BLaER1 treated with 17β-estradiol and CSF1 and Interleukin-3, amounts not matched to agents 10 nM and 100 nM (cell line): ENCODE data around the gene SRRM3.
A peak's percentile ranks its signal among the peaks of the same experiment; 100 is the strongest.

Experiments
- H3K27ac ChIP-seq, 11 experiments: shearing (Covaris generic); formaldehyde crosslinking; 2 replicates each; pipeline ENCODE4 v1.8.1; 2022
- H3K27me3 ChIP-seq, 11 experiments: shearing (Covaris generic); formaldehyde crosslinking; 2 replicates each; pipeline ENCODE4 v1.8.1; 2022
- H3K36me3 ChIP-seq, 11 experiments: shearing (Covaris generic); formaldehyde crosslinking; 2 replicates each; pipeline ENCODE4 v1.8.1; 2022
- H3K4me1 ChIP-seq, 10 experiments: shearing (Covaris generic); formaldehyde crosslinking; 2 replicates each; pipeline ENCODE4 v1.8.1; 2022
- H3K4me2 ChIP-seq, 11 experiments: shearing (Covaris generic); formaldehyde crosslinking; 2 replicates each; pipeline ENCODE4 v1.8.1; 2022
- H3K4me3 ChIP-seq, 10 experiments: shearing (Covaris generic); formaldehyde crosslinking; 2 replicates each; pipeline ENCODE4 v1.8.1; 2022
- H3K9ac ChIP-seq, 11 experiments: shearing (Covaris generic); formaldehyde crosslinking; 2 replicates each; pipeline ENCODE4 v1.8.1; 2022
- H3K9me3 ChIP-seq, 11 experiments: shearing (Covaris generic); formaldehyde crosslinking; replicated peaks in 1 of 11; 2 replicates each; pipeline ENCODE4 v1.8.1; 2022
- H4K20me1 ChIP-seq, 11 experiments: shearing (Covaris generic); formaldehyde crosslinking; 2 replicates each; pipeline ENCODE4 v1.8.1; 2022
- Cebpa-rat ChIP-seq, 11 experiments: shearing (Covaris generic); IDR thresholded peaks; 2 replicates each; pipeline ENCODE4 v1.8.1; 2022

SRRM3 gene

GRCh38 chr7:76185187-76185896 lies 16.4 kb upstream of the SRRM3 start:
- no peaks in the 10 kb centered on the region for H3K27me3 ChIP-seq
- H3K9ac ChIP-seq = no peak overlapping the region; a peak in 2 of 22 replicates
- TF ChIP-seq Cebpa-rat (IDR thresholded peaks at IDR 0.05) = no peak
- no peaks in the 10 kb centered on the region for H3K36me3 ChIP-seq
- H3K27ac ChIP-seq = no peak overlapping the region
- H3K4me2 ChIP-seq = peak overlapping the region in 6 of 11 experiments; percentile 24 to 55 (median 44); a peak in 11 of 22 replicates
- no peak overlapping the region for H3K4me3 ChIP-seq
- peaks cover 0 to 19% (median 10%) of the 10 kb centered on the region in 10 experiments; a peak in 13 of 20 replicates for H3K4me1 ChIP-seq
- no peaks in the 10 kb centered on the region for H4K20me1 ChIP-seq
- H3K9me3 ChIP-seq = no peaks in the 10 kb centered on the region

- H4K20me1 ChIP-seq = no peaks in the 10 kb centered on the region
- peaks cover 0 to 19% (median 10%) of the 10 kb centered on the region in 10 experiments; a peak in 13 of 20 replicates for H3K4me1 ChIP-seq
- no peak overlapping the region for H3K9ac ChIP-seq
- no peak overlapping the region for H3K4me2 ChIP-seq
- H3K9me3 ChIP-seq = peaks cover 0 to 12% (median 7%) of the 10 kb centered on the region in 11 experiments; a peak in 13 of 22 replicates
- TF ChIP-seq Cebpa-rat (IDR thresholded peaks at IDR 0.05) = no peak
- no peak overlapping the region for H3K27ac ChIP-seq
- no peak overlapping the region for H3K4me3 ChIP-seq
- no peaks in the 10 kb centered on the region for H3K36me3 ChIP-seq
- H3K27me3 ChIP-seq = no peaks in the 10 kb centered on the region
Measured at GRCh38 chr7:76187272-76187671, 14.4 kb upstream of the SRRM3 start.

- Histone ChIP-seq H3K9ac (no peak overlapping the region), H3K4me3 (no peak overlapping the region), H3K36me3 (no peaks in the 10 kb centered on the region), H3K4me1 (peaks cover 0 to 19% (median 10%) of the 10 kb centered on the region in 10 experiments; a peak in 13 of 20 replicates), H3K27me3 (no peaks in the 10 kb centered on the region), H4K20me1 (peaks cover 0 to 3% (median 0%) of the 10 kb centered on the region in 11 experiments; a peak in 1 of 22 replicates), H3K27ac (no peak overlapping the region), H3K4me2 (no peak overlapping the region), H3K9me3 (peaks cover 0 to 14% (median 7%) of the 10 kb centered on the region in 11 experiments; a peak in 13 of 22 replicates)
- TF ChIP-seq Cebpa-rat (IDR thresholded peaks at IDR 0.05) = no peak
Measured at GRCh38 chr7:76189276-76189675, 12.4 kb upstream of the SRRM3 start.

- no peak overlapping the region for H3K27ac ChIP-seq
- H3K4me3 ChIP-seq = no peak overlapping the region
- no peaks in the 10 kb centered on the region for H3K36me3 ChIP-seq
- TF ChIP-seq Cebpa-rat (IDR thresholded peaks at IDR 0.05) = no peak
- peaks cover 0 to 4% (median 0%) of the 10 kb centered on the region in 11 experiments; a peak in 2 of 22 replicates for H4K20me1 ChIP-seq
- no peaks in the 10 kb centered on the region for H3K27me3 ChIP-seq
- peaks cover 0 to 14% (median 7%) of the 10 kb centered on the region in 11 experiments; a peak in 13 of 22 replicates for H3K9me3 ChIP-seq
- H3K4me1 ChIP-seq = peaks cover 0 to 5% (median 2%) of the 10 kb centered on the region in 10 experiments; a peak in 5 of 20 replicates
- no peak overlapping the region for H3K4me2 ChIP-seq
- no peak overlapping the region for H3K9ac ChIP-seq
Measured at GRCh38 chr7:76191783-76192240, 9.9 kb upstream of the SRRM3 start.

GRCh38 chr7:76193466-76193865 lies 8.2 kb upstream of the SRRM3 start:
- Histone ChIP-seq H3K4me1 (peaks cover 0 to 7% (median under 1%) of the 10 kb centered on the region in 10 experiments; a peak in 5 of 20 replicates), H3K27me3 (no peaks in the 10 kb centered on the region), H3K36me3 (no peaks in the 10 kb centered on the region), H3K9ac (no peak overlapping the region), H3K27ac (no peak overlapping the region), H3K4me3 (no peak overlapping the region), H3K9me3 (peaks cover 0 to 14% (median 7%) of the 10 kb centered on the region in 11 experiments; a peak in 13 of 22 replicates), H3K4me2 (no peak overlapping the region), H4K20me1 (peaks cover 0 to 6% (median 0%) of the 10 kb centered on the region in 11 experiments; a peak in 2 of 22 replicates)
- TF ChIP-seq Cebpa-rat (IDR thresholded peaks at IDR 0.05) = no peak

- no peak overlapping the region for H3K4me3 ChIP-seq
- peaks cover 0 to 6% (median 0%) of the 10 kb centered on the region in 11 experiments; a peak in 2 of 22 replicates for H4K20me1 ChIP-seq
- peaks cover 0 to 14% (median 7%) of the 10 kb centered on the region in 11 experiments; a peak in 13 of 22 replicates for H3K9me3 ChIP-seq
- no peak for TF ChIP-seq Cebpa-rat (IDR thresholded peaks at IDR 0.05)
- H3K27ac ChIP-seq = no peak overlapping the region
- no peak overlapping the region for H3K9ac ChIP-seq
- no peaks in the 10 kb centered on the region for H3K27me3 ChIP-seq
- no peak overlapping the region for H3K4me2 ChIP-seq
- no peaks in the 10 kb centered on the region for H3K36me3 ChIP-seq
- peaks cover 0 to 7% (median 0%) of the 10 kb centered on the region in 10 experiments; a peak in 4 of 20 replicates for H3K4me1 ChIP-seq
Measured at GRCh38 chr7:76193883-76194282, 7.8 kb upstream of the SRRM3 start.

GRCh38 chr7:76196786-76197185 lies 4.9 kb upstream of the SRRM3 start:
- peak overlapping the region in 2 of 11 experiments; percentile 13 to 50; a peak in 2 of 22 replicates for H3K4me2 ChIP-seq
- peaks cover 0 to under 1% (median under 1%) of the 10 kb centered on the region in 11 experiments; a peak in 9 of 22 replicates for H3K27me3 ChIP-seq
- no peak overlapping the region for H3K4me3 ChIP-seq
- no peak for TF ChIP-seq Cebpa-rat (IDR thresholded peaks at IDR 0.05)
- H3K9me3 ChIP-seq = peaks cover 0 to 7% (median 4%) of the 10 kb centered on the region in 11 experiments; a peak in 12 of 22 replicates
- no peak overlapping the region for H3K27ac ChIP-seq
- H3K9ac ChIP-seq = no peak overlapping the region
- H4K20me1 ChIP-seq = peaks cover 0 to 6% (median 0%) of the 10 kb centered on the region in 11 experiments; a peak in 2 of 22 replicates
- no peaks in the 10 kb centered on the region for H3K36me3 ChIP-seq
- H3K4me1 ChIP-seq = peaks cover under 1 to 7% (median under 1%) of the 10 kb centered on the region in 10 experiments; a peak in 12 of 20 replicates

GRCh38 chr7:76198202-76198601 lies 3.5 kb upstream of the SRRM3 start:
- peaks cover 0 to 11% (median 7%) of the 10 kb centered on the region in 11 experiments; a peak in 5 of 22 replicates for H4K20me1 ChIP-seq
- TF ChIP-seq Cebpa-rat (IDR thresholded peaks at IDR 0.05) = no peak

GRCh38 chr7:76202666-76203030 lies 952 bp downstream of the SRRM3 start:
- no peak overlapping the region for H3K27ac ChIP-seq
- H3K4me3 ChIP-seq = 0 out of 20 replicates have a peak overlapping the region, but pooled peaks of 1 of the 10 experiments have one; percentile 57
- H3K9ac ChIP-seq = no peak overlapping the region
- H3K4me2 ChIP-seq = peak overlapping the region in 3 of 11 experiments; percentile 84 to 89 (median 89); a peak in 4 of 22 replicates
- peaks cover 0 to 38% (median 7%) of the 10 kb centered on the region in 11 experiments; a peak in 6 of 22 replicates for H4K20me1 ChIP-seq
- peaks cover 28 to 52% (median 48%) of the 10 kb centered on the region in 11 experiments for H3K27me3 ChIP-seq
- no peaks in the 10 kb centered on the region for H3K36me3 ChIP-seq
- no peaks in the 10 kb centered on the region for H3K9me3 ChIP-seq
- peaks cover 0 to 9% (median 6%) of the 10 kb centered on the region in 10 experiments; a peak in 13 of 20 replicates for H3K4me1 ChIP-seq
- TF ChIP-seq Cebpa-rat (IDR thresholded peaks at IDR 0.05) = no peak

More at GRCh38 chr7:76198202-76198601, 3.5 kb upstream of the SRRM3 start:
- H3K4me2 ChIP-seq = no peak overlapping the region
- H3K36me3 ChIP-seq = no peaks in the 10 kb centered on the region
- H3K27ac ChIP-seq = no peak overlapping the region
- no peak overlapping the region for H3K9ac ChIP-seq
- H3K27me3 ChIP-seq = peaks cover 13 to 15% (median 14%) of the 10 kb centered on the region in 11 experiments
- peaks cover 6 to 12% (median 7%) of the 10 kb centered on the region in 10 experiments; a peak in 15 of 20 replicates for H3K4me1 ChIP-seq
- no peaks in the 10 kb centered on the region for H3K9me3 ChIP-seq
- no peak overlapping the region for H3K4me3 ChIP-seq
